K562 (cell line): Measurements from ENCODE around the gene DCUN1D1. TPM values are rescaled to one million over a fixed set of nuclear protein-coding genes. Genes with fewer than 3 reads are reported as not detected.

Experiments used
- ATF1 ChIP-seq, 2 experiments: fragments of 450-650 bp in 1 of 2; IDR thresholded peaks; 2 replicates each; pipeline ENCODE4 v1.6.1; 2016; ENCODE audit warnings: missing compliant biosample characterization in 1 of 2, missing genetic modification characterization in 1 of 2
- CCNT2 ChIP-seq: IDR thresholded peaks from 2 replicates; pipeline ENCODE4 v1.6.1; 2011; ENCODE audit warnings: borderline replicate concordance, low read depth, mild to moderate bottlenecking, moderate library complexity, mixed read lengths, low read length; ENCODE audit not compliant: insufficient read length; ENCODE audit errors: extremely low read depth
- E2F6 ChIP-seq, 2 experiments: IDR thresholded peaks; 2 replicates each; pipeline ENCODE4 v1.6.1; 2011; ENCODE audit warnings: borderline replicate concordance in 1 of 2, control low read depth in 1 of 2, low read depth in 1 of 2, low read length in 1 of 2, mild to moderate bottlenecking in 1 of 2, mixed read lengths in 1 of 2, moderate library complexity in 1 of 2; ENCODE audit not compliant: insufficient read depth in 1 of 2, insufficient read length in 1 of 2, poor library complexity in 1 of 2, severe bottlenecking in 1 of 2; ENCODE audit errors: extremely low read depth in 1 of 2
- EP300 ChIP-seq: IDR thresholded peaks from 2 replicates; pipeline ENCODE4 v1.6.1; 2012; ENCODE audit warnings: low read length, improper control_type of control experiment
- HNRNPUL1 ChIP-seq: fragments of 200-400 bp; formaldehyde crosslinking; IDR thresholded peaks from 2 replicates; pipeline ENCODE4 v1.6.1; 2017; ENCODE audit warnings: low read length
- MBD2 ChIP-seq: sonication (generic); IDR thresholded peaks from 2 replicates; pipeline ENCODE4 v1.6.1; 2016; ENCODE audit warnings: low read depth, borderline replicate concordance
- MLX ChIP-seq, 2 experiments: fragments of 450-650 bp in 1 of 2; sonication (generic) in 1 of 2; formaldehyde crosslinking; conservative IDR thresholded peaks; 2 replicates each; pipeline versions ENCODE4 v1.4.0 to v1.8.1; 2020 to 2022; ENCODE audit warnings: mild to moderate bottlenecking in 1 of 2, missing genetic modification reagents in 1 of 2
- MTA3 ChIP-seq: fragments of 450-650 bp; formaldehyde crosslinking; IDR thresholded peaks from 2 replicates; pipeline ENCODE4 v1.6.1; 2017; ENCODE audit warnings: mild to moderate bottlenecking, borderline replicate concordance
- POLR2A ChIP-seq: fragments of 450-650 bp; conservative IDR thresholded peaks from 2 replicates; pipeline ENCODE4 v1.6.1; 2016
- POLR2B ChIP-seq: fragments of 450-650 bp; IDR thresholded peaks from 2 replicates; pipeline ENCODE4 v1.6.1; 2018; ENCODE audit warnings: low read depth; ENCODE audit not compliant: partially characterized antibody
- POLR2H ChIP-seq: IDR thresholded peaks from 2 replicates; pipeline ENCODE4 v1.6.1; 2016; ENCODE audit warnings: missing genetic modification characterization, low read depth, mild to moderate bottlenecking, control low read depth, missing compliant biosample characterization, moderate library complexity
- RAD51 ChIP-seq: fragments of 450-650 bp; IDR thresholded peaks from 2 replicates; pipeline ENCODE4 v1.7.1; 2016; ENCODE audit warnings: low read depth, mild to moderate bottlenecking, borderline replicate concordance
- SMAD4 ChIP-seq: fragments of 250-450 bp; sonication (Bioruptor Pico); conservative IDR thresholded peaks from 2 replicates; pipeline ENCODE4 v1.8.0; 2021; ENCODE audit warnings: inconsistent platforms, mild to moderate bottlenecking, moderate library complexity
- SOX6 ChIP-seq: fragments of 450-650 bp; IDR thresholded peaks from 2 replicates; pipeline ENCODE4 v1.6.1; 2014; ENCODE audit warnings: mild to moderate bottlenecking
- SREBF1 ChIP-seq: fragments of 150-350 bp; IDR thresholded peaks from 2 replicates; pipeline ENCODE4 v1.6.1; 2014; ENCODE audit warnings: antibody characterized with exemption, low read depth, low read length, borderline replicate concordance
- TCF7L2 ChIP-seq: fragments of 150-350 bp; IDR thresholded peaks from 2 replicates; pipeline ENCODE4 v1.6.1; 2016; ENCODE audit warnings: low read depth, mild to moderate bottlenecking, low read length, moderate library complexity
- UBTF ChIP-seq, 2 experiments: IDR thresholded peaks; 2 replicates each; pipeline ENCODE4 v1.6.1; 2012; ENCODE audit warnings: improper control_type of control experiment in 2 of 2, low read depth in 2 of 2, low read length in 2 of 2, borderline replicate concordance in 1 of 2
- ZFP30 ChIP-seq: fragments of 250-450 bp; sonication (Bioruptor Pico); IDR thresholded peaks from 2 replicates; pipeline ENCODE4 v1.8.0; 2022; ENCODE audit warnings: moderate library complexity, mild to moderate bottlenecking, inconsistent platforms, borderline replicate concordance
- ZNF197 ChIP-seq: fragments of 200-800 bp; sonication (Bioruptor generic); IDR thresholded peaks from 2 replicates; pipeline ENCODE4 v1.6.1; 2016; ENCODE audit warnings: low read depth, missing genetic modification characterization, missing compliant biosample characterization
- ZNF316 ChIP-seq: fragments of 450-650 bp; IDR thresholded peaks from 2 replicates; pipeline ENCODE4 v1.6.1; 2016
- ZNF445 ChIP-seq: fragments of 250-450 bp; sonication (Bioruptor Pico); IDR thresholded peaks from 2 replicates; pipeline ENCODE4 v1.4.0; 2020; ENCODE audit warnings: low read depth, mild to moderate bottlenecking, moderate library complexity
- ZNF589 ChIP-seq: fragments of 200-800 bp; sonication (Bioruptor generic); IDR thresholded peaks from 2 replicates; pipeline ENCODE4 v1.6.1; 2016; ENCODE audit warnings: low read depth, missing genetic modification characterization, missing compliant biosample characterization
- ZNF655 ChIP-seq: fragments of 250-450 bp; sonication (Bioruptor Pico); IDR thresholded peaks from 2 replicates; pipeline ENCODE4 v1.5.0; 2021
- polyA plus RNA-seq, 8 experiments: library from polyadenylated mRNA; depleted of rRNA in 4 of 8; stranded (reverse) in 5 of 8; unstranded in 3 of 8; fragments of >200 nt; fragmentation: Nextera tagmentation in 2 of 8; fragmentation: Illumina TruSeq in 1 of 8; extraction: Ambion mirVana in 2 of 8; extraction: Trizol in 1 of 8; gene quantifications; 2 replicates each; pipeline versions ENCODE4 v1.2.1 to v1.2.3, GENCODE V29; 2011 to 2014; ENCODE audit warnings: inconsistent platforms in 1 of 8, missing spikeins in 1 of 8
- total RNA-seq, 7 experiments: library from RNA; depleted of rRNA in 6 of 7; stranded (reverse); fragments of >200 nt in 6 of 7; fragmentation: Illumina TruSeq in 2 of 7; extraction: Trizol in 2 of 7; gene quantifications; 2 replicates each; pipeline versions ENCODE4 v1.2.1 to v1.2.3, GENCODE V29; 2011 to 2021; ENCODE audit warnings: low replicate concordance in 1 of 7

Gene DCUN1D1
- total and polyA plus RNA-seq, 9 of the 15 experiments (the other 6 are each of a cell fraction or from before 2014, with no cell fraction given) = 11.4 to 46.8 (median 28.2) TPM

- TF ChIP-seq POLR2A (0 out of 2 replicates have a peak, but pooled peaks have one; percentile 34), ZNF445 (CRISPR knock-in tag) (no peak), SOX6 (peak; percentile 93), HNRNPUL1 (no peak), SREBF1 (no peak), EP300 (peak; percentile 91), SMAD4 (CRISPR knock-in tag) (peak; percentile 89), POLR2H (tag) (no peak), ZFP30 (CRISPR knock-in tag) (no peak), E2F6 (IDR thresholded peaks at IDR 0.05; ENCODE audit: borderline replicate concordance in 1 of 2, extremely low read depth in 1 of 2, insufficient read depth in 1 of 2, insufficient read length in 1 of 2, low read depth in 1 of 2, low read length in 1 of 2, poor library complexity in 1 of 2, severe bottlenecking in 1 of 2) (no peak), ZNF655 (CRISPR knock-in tag) (no peak), MLX (CRISPR knock-in tag; conservative IDR thresholded peaks at IDR 0.05) (no peak), ATF1 (CRISPR knock-in tag; IDR thresholded peaks at IDR 0.05) (no peak), ATF1 (tag; IDR thresholded peaks at IDR 0.05) (0 out of 2 replicates have a peak, but pooled peaks have one; percentile 22), TCF7L2 (no peak), MTA3 (no peak), MBD2 (peak; percentile 64; the same call in 1 of the 2 replicates), CCNT2 (peak; percentile 71), ZNF589 (peak; percentile 94), UBTF (IDR thresholded peaks at IDR 0.05; ENCODE audit: borderline replicate concordance in 1 of 2, low read depth in 2 of 2, low read length in 2 of 2) (no peak), ZNF316 (no peak), RAD51 (no peak), POLR2B (peak; percentile 39), ZNF197 (CRISPR knock-in tag) (0 out of 2 replicates have a peak, but pooled peaks have one; percentile 53)
Observed at GRCh38 chr3:182937293-182938051, 42.9 kb downstream of the DCUN1D1 start (continued).
